ENCODE measurements around the gene MPZL2.

GRCh38 chr11:118286545-118286944 is 22.4 kb upstream of the MPZL2 start:
- no peak for TF ChIP-seq POLR2A (IDR thresholded peaks at IDR 0.05)
- TF ChIP-seq, protein P1, sequence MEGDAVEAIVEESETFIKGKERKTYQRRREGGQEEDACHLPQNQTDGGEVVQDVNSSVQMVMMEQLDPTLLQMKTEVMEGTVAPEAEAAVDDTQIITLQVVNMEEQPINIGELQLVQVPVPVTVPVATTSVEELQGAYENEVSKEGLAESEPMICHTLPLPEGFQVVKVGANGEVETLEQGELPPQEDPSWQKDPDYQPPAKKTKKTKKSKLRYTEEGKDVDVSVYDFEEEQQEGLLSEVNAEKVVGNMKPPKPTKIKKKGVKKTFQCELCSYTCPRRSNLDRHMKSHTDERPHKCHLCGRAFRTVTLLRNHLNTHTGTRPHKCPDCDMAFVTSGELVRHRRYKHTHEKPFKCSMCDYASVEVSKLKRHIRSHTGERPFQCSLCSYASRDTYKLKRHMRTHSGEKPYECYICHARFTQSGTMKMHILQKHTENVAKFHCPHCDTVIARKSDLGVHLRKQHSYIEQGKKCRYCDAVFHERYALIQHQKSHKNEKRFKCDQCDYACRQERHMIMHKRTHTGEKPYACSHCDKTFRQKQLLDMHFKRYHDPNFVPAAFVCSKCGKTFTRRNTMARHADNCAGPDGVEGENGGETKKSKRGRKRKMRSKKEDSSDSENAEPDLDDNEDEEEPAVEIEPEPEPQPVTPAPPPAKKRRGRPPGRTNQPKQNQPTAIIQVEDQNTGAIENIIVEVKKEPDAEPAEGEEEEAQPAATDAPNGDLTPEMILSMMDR (IDR thresholded peaks at IDR 0.05), result no peak
